MM.1S (cell line): ENCODE results near the gene SDR9C7.

ENCODE experiments used
- DNase-seq: peaks from one replicate; pipeline ENCODE4 v3.0.0-alpha.2; 2015
- H2AFZ ChIP-seq: fragments of 300-600 bp; sonication (generic); 2 replicates; pipeline ENCODE4 v1.6.0; 2016; ENCODE audit warnings: antibody characterized with exemption, low read length
- H3F3A ChIP-seq: fragments of 300-600 bp; sonication (generic); 2 replicates; pipeline ENCODE4 v1.6.1; 2016; ENCODE audit warnings: mild to moderate bottlenecking, antibody characterized with exemption, low read length, moderate library complexity, mixed read lengths; ENCODE audit not compliant: insufficient read depth
- H3K27ac ChIP-seq: fragments of 300-600 bp; sonication (generic); 2 replicates; pipeline ENCODE4 v1.5.1; 2016; ENCODE audit warnings: mild to moderate bottlenecking, low read length
- H3K27me3 ChIP-seq: fragments of 300-600 bp; sonication (generic); replicated peaks from 2 replicates; pipeline ENCODE4 v1.6.0; 2016; ENCODE audit warnings: low read length; ENCODE audit not compliant: insufficient read depth
- H3K36me3 ChIP-seq: fragments of 300-600 bp; sonication (generic); replicated peaks from 2 replicates; pipeline ENCODE4 v1.6.1; 2016; ENCODE audit warnings: mild to moderate bottlenecking, low read length, mixed read lengths; ENCODE audit not compliant: insufficient read depth
- H3K4me1 ChIP-seq: fragments of 300-600 bp; sonication (generic); 2 replicates; pipeline ENCODE4 v1.6.1; 2016; ENCODE audit warnings: low read length, mixed read lengths
- H3K4me2 ChIP-seq: fragments of 300-600 bp; sonication (generic); 2 replicates; pipeline ENCODE4 v1.6.0; 2016; ENCODE audit warnings: low read depth, low read length
- H3K4me3 ChIP-seq: fragments of 300-600 bp; sonication (generic); 2 replicates; pipeline ENCODE4 v1.5.1; 2016; ENCODE audit warnings: low read length, mixed read lengths
- H3K79me2 ChIP-seq: fragments of 300-600 bp; sonication (generic); 2 replicates; pipeline ENCODE4 v1.6.1; 2016; ENCODE audit warnings: mixed run types, low read length, mixed read lengths
- H3K9ac ChIP-seq: fragments of 300-600 bp; sonication (generic); 2 replicates; pipeline ENCODE4 v1.6.1; 2016; ENCODE audit warnings: low read length, mixed read lengths
- H3K9me2 ChIP-seq: fragments of 300-600 bp; sonication (generic); replicated peaks from 2 replicates; pipeline ENCODE4 v1.6.1; 2016; ENCODE audit warnings: mild to moderate bottlenecking, low read length, mixed read lengths; ENCODE audit not compliant: insufficient read depth
- H3K9me3 ChIP-seq: fragments of 300-600 bp; sonication (generic); replicated peaks from 2 replicates; pipeline ENCODE4 v1.6.1; 2016; ENCODE audit warnings: mild to moderate bottlenecking, low read length, mixed read lengths; ENCODE audit not compliant: insufficient read depth
- H4K20me1 ChIP-seq: fragments of 300-600 bp; sonication (generic); 2 replicates; pipeline ENCODE4 v1.6.1; 2016; ENCODE audit warnings: mild to moderate bottlenecking, low read length, moderate library complexity, mixed read lengths; ENCODE audit not compliant: insufficient read depth
- CTCF ChIP-seq: fragments of 300-600 bp; sonication (generic); IDR thresholded peaks from 2 replicates; pipeline ENCODE4 v1.5.1; 2016; ENCODE audit warnings: antibody characterized with exemption, low read length, mixed read lengths
- EZH2 ChIP-seq: fragments of 300-600 bp; sonication (generic); optimal IDR thresholded peaks from 2 replicates; pipeline ENCODE3; 2017; ENCODE audit warnings: low read depth, mild to moderate bottlenecking, antibody characterized with exemption, low read length, mixed read lengths
- EZH2phosphoT487 ChIP-seq: fragments of 300-600 bp; sonication (generic); IDR thresholded peaks from 2 replicates; pipeline ENCODE4 v1.6.1; 2018; ENCODE audit warnings: antibody characterized with exemption, low read length

The SDR9C7 gene

GRCh38 chr12:56958422-56958821, 24.2 kb upstream of the SDR9C7 start:
- H3K36me3 ChIP-seq = no peaks in the 10 kb centered on the region
- H3K9ac ChIP-seq = no peak overlapping the region
- H4K20me1 ChIP-seq = no peaks in the 10 kb centered on the region
- no peaks in the 10 kb centered on the region for H3K79me2 ChIP-seq
- no peaks in the 10 kb centered on the region for H3F3A ChIP-seq
- no peaks in the 10 kb centered on the region for H3K27me3 ChIP-seq
- no peaks in the 10 kb centered on the region for H3K4me1 ChIP-seq
- no peak overlapping the region for H3K27ac ChIP-seq
- no peak overlapping the region for H3K4me2 ChIP-seq
- TF ChIP-seq EZH2phosphoT487 = no peak
- TF ChIP-seq CTCF = no peak
- no peak for TF ChIP-seq EZH2
- no peak overlapping the region for H3K4me3 ChIP-seq
- H2AFZ ChIP-seq = no peak overlapping the region
- no peaks in the 10 kb centered on the region for H3K9me2 ChIP-seq
- DNase-seq = no peak
- H3K9me3 ChIP-seq = no peaks in the 10 kb centered on the region

- no peak within 1 kb of the TSS for H3K4me3 ChIP-seq
- no peaks in the 10 kb centered on the region for H3K4me1 ChIP-seq
- no peak within 1 kb of the TSS for H3K9ac ChIP-seq
- H3K9me2 ChIP-seq = no peaks in the 10 kb centered on the region
- H3K27me3 ChIP-seq = no peaks in the 10 kb centered on the region
- TF ChIP-seq EZH2phosphoT487 (no peak), CTCF (no peak), EZH2 (no peak)
- H3K27ac ChIP-seq = no peak within 1 kb of the TSS
- no peaks in the 10 kb centered on the region for H3K36me3 ChIP-seq
- no peaks in the 10 kb centered on the region for H4K20me1 ChIP-seq
- H3K4me2 ChIP-seq = no peak within 1 kb of the TSS
- DNase-seq = no peak
- no peaks in the 10 kb centered on the region for H3F3A ChIP-seq
- H3K9me3 ChIP-seq = no peaks in the 10 kb centered on the region
- H3K79me2 ChIP-seq = no peaks in the 10 kb centered on the region
- no peak within 1 kb of the TSS for H2AFZ ChIP-seq
These were observed 23.2 kb upstream of the SDR9C7 start, which contains the start of gene RDH16 for GRCh38 chr12:56957229-56958052. TSS of gene RDH16 (minus strand) at chr12:56957608. CDS start at chr12:56957462, 146 bp downstream.

GRCh38 chr12:56955631-56956256, 21.5 kb upstream of the SDR9C7 start:
- no peak for DNase-seq
- no peaks in the 10 kb centered on the region for H3F3A ChIP-seq
- no peaks in the 10 kb centered on the region for H3K4me1 ChIP-seq
- H3K27me3 ChIP-seq = no peaks in the 10 kb centered on the region
- no peaks in the 10 kb centered on the region for H3K36me3 ChIP-seq
- no peak overlapping the region for H2AFZ ChIP-seq
- TF ChIP-seq EZH2phosphoT487 (no peak), EZH2 (no peak), CTCF (no peak)
- H3K9ac ChIP-seq = no peak overlapping the region
- no peaks in the 10 kb centered on the region for H3K9me3 ChIP-seq
- H3K27ac ChIP-seq = no peak overlapping the region
- H4K20me1 ChIP-seq = no peaks in the 10 kb centered on the region
- H3K4me2 ChIP-seq = no peak overlapping the region
- no peaks in the 10 kb centered on the region for H3K9me2 ChIP-seq
- H3K79me2 ChIP-seq = no peaks in the 10 kb centered on the region
- H3K4me3 ChIP-seq = no peak overlapping the region
